ENCODE results near the gene ATP8B2.

- TF ChIP-seq CTCF (conservative IDR thresholded peaks at IDR 0.05; ENCODE audit: low read depth, low read length) (no peak), EZH2 (IDR thresholded peaks at IDR 0.05; ENCODE audit: low read length, unreplicated experiment) (no peak), EZH2phosphoT487 (IDR thresholded peaks at IDR 0.05; ENCODE audit: borderline replicate concordance, low read length) (no peak)
Measured at GRCh38 chr1:154360288-154360687, 35.0 kb downstream of the ATP8B2 start.
